Stimulated activated naive CD8-positive, alpha-beta T cell treated with anti-CD3 and anti-CD28 coated beads, Interleukin-15, Interleukin-2, amounts not matched to agents 100 U/mL and 50 U/mL, for 24 hours (primary cell): ENCODE measurements around the gene HLCS.
"Not testable (repeated sequence)": the region's sequence is repeated elsewhere in the genome, so short reads cannot be mapped to it uniquely, and the experiment has no call there.

Experiments
- ATAC-seq: fragments of 150-1000 bp; cut with Tn5 transposase; one replicate; pipeline ENCODE4 v1.10.0; 2021
- DNase-seq: peaks from one replicate; pipeline ENCODE4 v3.0.0; 2021

The HLCS gene

GRCh38 chr21:36848730-36849274, 117.7 kb downstream of the HLCS start:
- DNase-seq (no peak), ATAC-seq (no peak)

- ATAC-seq (no peak), DNase-seq (no peak)
Measured at GRCh38 chr21:36847189-36847588, 119.3 kb downstream of the HLCS start.

- ATAC-seq: no peak
- no peak for DNase-seq
Measured at GRCh38 chr21:36846631-36847030, 119.8 kb downstream of the HLCS start.

- DNase-seq: no peak
- ATAC-seq: no peak
Measured at GRCh38 chr21:36845790-36846189, 120.7 kb downstream of the HLCS start.

GRCh38 chr21:36845070-36845469, 121.4 kb downstream of the HLCS start:
- ATAC-seq (no peak), DNase-seq (no peak)

GRCh38 chr21:36841866-36842265, 124.6 kb downstream of the HLCS start:
- ATAC-seq (no peak), DNase-seq (no peak)

- ATAC-seq: no peak
- no peak for DNase-seq
Measured at GRCh38 chr21:36839735-36840134, 126.7 kb downstream of the HLCS start.

GRCh38 chr21:36839123-36839522, 127.3 kb downstream of the HLCS start:
- no peak for ATAC-seq

GRCh38 chr21:36835383-36835795, 131.1 kb downstream of the HLCS start:
- no peak for ATAC-seq
- no peak for DNase-seq

More at GRCh38 chr21:36839123-36839522, 127.3 kb downstream of the HLCS start:
- no peak for DNase-seq

GRCh38 chr21:36834192-36834591, 132.3 kb downstream of the HLCS start:
- ATAC-seq (no peak), DNase-seq (no peak)

GRCh38 chr21:36830100-36830499, 136.4 kb downstream of the HLCS start:
- ATAC-seq (no peak), DNase-seq (no peak)

- ATAC-seq (no peak), DNase-seq (no peak)
Measured at GRCh38 chr21:36828891-36829515, 137.5 kb downstream of the HLCS start.

GRCh38 chr21:36828208-36828607, 138.3 kb downstream of the HLCS start:
- ATAC-seq (no peak), DNase-seq (no peak)

GRCh38 chr21:36825658-36826057, 140.8 kb downstream of the HLCS start:
- no peak for DNase-seq
- ATAC-seq: no peak

- DNase-seq (no peak), ATAC-seq (no peak)
Measured at GRCh38 chr21:36821032-36821299, 145.5 kb downstream of the HLCS start.

GRCh38 chr21:36820176-36821031, 146.1 kb downstream of the HLCS start:
- DNase-seq: no peak
- no peak for ATAC-seq

- ATAC-seq: no peak
- no peak for DNase-seq
Measured at GRCh38 chr21:36817732-36818450, 148.6 kb downstream of the HLCS start.

- no peak for ATAC-seq
- DNase-seq: no peak
Measured at GRCh38 chr21:36816561-36817130, 149.8 kb downstream of the HLCS start.

- not testable (repeated sequence) for DNase-seq, ATAC-seq
Measured at GRCh38 chr21:36816026-36816425, 150.4 kb downstream of the HLCS start.

- ATAC-seq (no peak), DNase-seq (no peak)
Measured at GRCh38 chr21:36815284-36815683, 151.2 kb downstream of the HLCS start.

- ATAC-seq: no peak
- no peak for DNase-seq
Measured at GRCh38 chr21:36813052-36813451, 153.4 kb downstream of the HLCS start.

- DNase-seq (no peak), ATAC-seq (no peak)
Measured at GRCh38 chr21:36811762-36812161, 154.7 kb downstream of the HLCS start.

GRCh38 chr21:36810443-36810842, 156.0 kb downstream of the HLCS start:
- DNase-seq: no peak
- ATAC-seq: no peak
